GM12878 (cell line): ENCODE results near the gene TMEM109. TPM values are rescaled to one million over a fixed set of nuclear protein-coding genes. Genes with fewer than 3 reads are reported as not detected.
A peak's percentile ranks its signal among the peaks of the same experiment; 100 is the strongest.

ENCODE experiments used
- BACH1 ChIP-seq: fragments of 450-650 bp; IDR thresholded peaks from 2 replicates; pipeline ENCODE4 v1.6.1; 2017; ENCODE audit warnings: mild to moderate bottlenecking, borderline replicate concordance
- BCL11A ChIP-seq: IDR thresholded peaks from 2 replicates; pipeline ENCODE4 v1.6.1; 2011; ENCODE audit warnings: low read depth, low read length
- BRCA1 ChIP-seq: IDR thresholded peaks from 2 replicates; pipeline ENCODE4 v1.6.1; 2011; ENCODE audit warnings: low read depth, low read length, improper control_type of control experiment
- CBX3 ChIP-seq: fragments of 200-600 bp; sonication (generic); IDR thresholded peaks from 2 replicates; pipeline ENCODE4 v1.6.1; 2016; ENCODE audit warnings: low read depth, borderline replicate concordance
- KAT2A ChIP-seq: conservative IDR thresholded peaks from 2 replicates; pipeline ENCODE4 v1.6.1; 2011; ENCODE audit warnings: low read depth, low read length; ENCODE audit not compliant: control insufficient read depth
- NKRF ChIP-seq: fragments of 450-650 bp; conservative IDR thresholded peaks from 2 replicates; pipeline ENCODE4 v1.6.1; 2017; ENCODE audit warnings: mild to moderate bottlenecking, moderate library complexity
- PML ChIP-seq: IDR thresholded peaks from 2 replicates; pipeline ENCODE4 v1.6.1; 2012; ENCODE audit warnings: low read length, inconsistent platforms
- SIX5 ChIP-seq: IDR thresholded peaks from 2 replicates; pipeline ENCODE4 v1.6.1; 2011; ENCODE audit warnings: mild to moderate bottlenecking, low read depth, low read length, moderate library complexity; ENCODE audit not compliant: severe bottlenecking
- SREBF2 ChIP-seq: IDR thresholded peaks from 2 replicates; pipeline ENCODE4 v1.6.1; 2012; ENCODE audit warnings: mild to moderate bottlenecking, low read length
- YY1 ChIP-seq: IDR thresholded peaks from 2 replicates; pipeline ENCODE4 v1.6.1; 2011; ENCODE audit warnings: low read depth, mild to moderate bottlenecking, low read length
- polyA plus RNA-seq, 11 experiments: library from polyadenylated mRNA; depleted of rRNA in 4 of 11; unstranded in 6 of 11; stranded (reverse) in 5 of 11; fragments of >200 nt; fragmentation: Nextera tagmentation in 4 of 11; fragmentation: Illumina TruSeq in 1 of 11; extraction: Ambion mirVana in 4 of 11; extraction: Trizol in 1 of 11; gene quantifications; 1 replicate in 1 of 11; 2 replicates in 10 of 11; pipeline versions ENCODE4 v1.2.1 to v1.2.3, GENCODE V29; 2011 to 2016; ENCODE audit warnings: inconsistent platforms in 2 of 11, missing spikeins in 2 of 11, low read depth in 1 of 11
- total RNA-seq, 4 experiments: library from RNA; depleted of rRNA in 3 of 4; stranded (reverse); fragments of >200 nt in 3 of 4; fragmentation: Illumina TruSeq in 1 of 4; extraction: Trizol in 1 of 4; gene quantifications; 2 replicates each; pipeline versions ENCODE4 v1.2.1 to v1.2.3, GENCODE V29; 2013 to 2021

The TMEM109 gene
- total and polyA plus RNA-seq, 10 of the 15 experiments (the other 5 are each of a cell fraction or from before 2014, with no cell fraction given) = 21.9 to 199 (median 85.2) TPM

- TF ChIP-seq NKRF = no peak
- TF ChIP-seq SIX5 = no peak
- TF ChIP-seq BRCA1 = no peak
- TF ChIP-seq YY1 = peak; percentile 39; the same call in 1 of the 2 replicates
- peak; percentile 77; the same call in 1 of the 2 replicates for TF ChIP-seq PML
- no peak for TF ChIP-seq SREBF2
- TF ChIP-seq BCL11A = peak; percentile 41; the same call in 1 of the 2 replicates
- no peak for TF ChIP-seq CBX3
- peak; percentile 53; the same call in 1 of the 2 replicates for TF ChIP-seq BACH1
- no peak for TF ChIP-seq KAT2A
These were observed 38.2 kb downstream of the TMEM109 start, which contains the start of gene SLC15A3 (continued) for GRCh38 chr11:60951904-60952741.
